ENCODE measurements around the gene FURIN.
"Not testable (repeated sequence)": the region's sequence is repeated elsewhere in the genome, so short reads cannot be mapped to it uniquely, and the experiment has no call there.

Gene FURIN

DNA sequence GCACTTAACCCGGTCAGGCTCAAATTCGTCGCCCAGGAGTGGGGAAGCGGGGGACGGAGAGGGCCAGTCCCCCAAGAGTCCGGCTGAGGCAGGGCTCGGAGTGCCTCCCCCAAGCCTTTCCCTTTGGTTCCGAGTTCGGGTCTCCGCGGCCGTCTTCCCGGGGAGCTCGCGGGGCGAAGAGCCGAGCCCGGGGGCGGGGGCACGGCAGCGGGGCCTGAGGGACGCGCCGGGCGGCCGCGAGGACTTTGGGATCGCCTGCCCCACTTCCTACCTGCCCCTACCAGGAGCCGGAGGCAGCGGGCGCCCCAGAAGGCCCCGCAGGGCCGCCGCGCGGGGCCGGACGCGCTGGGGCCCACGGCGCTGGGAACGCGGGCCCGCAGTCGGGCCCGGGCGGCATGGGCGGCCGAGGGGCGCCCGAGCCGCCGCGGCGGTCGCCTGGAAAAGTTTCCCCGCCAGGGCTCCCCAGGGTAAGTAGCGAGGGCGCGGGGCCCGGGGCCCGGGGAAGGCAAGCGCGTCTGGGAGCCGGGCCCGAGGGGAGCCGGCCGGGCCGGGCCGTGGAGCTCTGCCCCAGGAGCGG is 2.8 kb downstream of the FURIN start:
- H3K4me3 Mint-ChIP-seq, result peak overlapping the region; percentile 88
- no peaks in the 10 kb centered on the region for H3K9me3 Mint-ChIP-seq
- no peaks in the 10 kb centered on the region for H3K27me3 Mint-ChIP-seq
- ATAC-seq (no peak), DNase-seq (peak; percentile 48)
- H3K4me1 Mint-ChIP-seq, result peaks cover 57% of the 10 kb centered on the region
- H3K36me3 Mint-ChIP-seq (ENCODE audit: low read depth), result peaks cover 25% of the 10 kb centered on the region
- peak overlapping the region; percentile 91 for H3K27ac Mint-ChIP-seq

- H3K27ac Mint-ChIP-seq, result peak overlapping the region; percentile 94
- H3K36me3 Mint-ChIP-seq (ENCODE audit: low read depth), result peaks cover 32% of the 10 kb centered on the region
- no peaks in the 10 kb centered on the region for H3K9me3 Mint-ChIP-seq
- DNase-seq, result no peak
- H3K4me3 Mint-ChIP-seq, result peak overlapping the region; percentile 88
- H3K4me1 Mint-ChIP-seq, result peaks cover 57% of the 10 kb centered on the region
- no peaks in the 10 kb centered on the region for H3K27me3 Mint-ChIP-seq
- no peak for ATAC-seq
Measured at GRCh38 chr15:90871716-90872485, 3.5 kb downstream of the FURIN start.

DNA sequence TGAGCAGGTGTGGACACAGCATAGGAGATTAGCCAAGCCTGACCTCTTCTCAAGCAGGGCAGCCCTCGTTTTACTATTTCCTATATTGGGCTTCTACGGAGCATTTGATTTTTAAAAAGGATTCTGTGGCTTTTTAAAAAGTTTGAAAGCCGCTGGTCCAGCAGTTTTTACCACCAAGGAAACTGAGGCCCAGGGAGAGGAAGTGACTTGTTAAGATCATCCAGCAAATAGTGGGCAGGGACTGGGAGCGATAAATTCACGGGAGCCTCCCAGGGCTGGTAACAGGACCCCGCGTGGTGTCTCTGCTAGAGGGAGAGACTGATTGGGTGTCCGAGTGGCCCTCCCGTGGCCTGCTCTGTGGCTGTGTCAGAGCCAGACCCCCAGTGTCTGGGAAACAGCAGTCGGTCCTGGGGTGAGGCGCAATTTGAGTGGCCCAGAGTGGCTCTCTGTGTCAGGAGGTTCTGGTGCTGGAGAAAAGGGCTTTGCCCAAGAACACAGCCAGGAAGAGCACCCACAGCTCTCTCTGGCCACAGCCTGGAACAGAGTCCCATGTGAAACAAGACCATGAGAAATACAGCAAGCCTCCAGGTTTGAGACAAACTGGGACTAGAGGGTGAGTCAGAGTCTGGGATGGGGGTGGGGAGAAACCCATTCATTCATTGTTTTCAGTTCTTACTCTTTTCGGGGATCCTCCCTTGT is 4.2 kb downstream of the FURIN start:
- H3K27ac Mint-ChIP-seq, result peak overlapping the region; percentile 94
- peak; percentile 71 for DNase-seq
- peaks cover 39% of the 10 kb centered on the region for H3K36me3 Mint-ChIP-seq (ENCODE audit: low read depth)
- no peaks in the 10 kb centered on the region for H3K9me3 Mint-ChIP-seq
- peak overlapping the region; percentile 88 for H3K4me3 Mint-ChIP-seq
- ATAC-seq, result peak; percentile 68
- no peaks in the 10 kb centered on the region for H3K27me3 Mint-ChIP-seq
- peaks cover 54% of the 10 kb centered on the region for H3K4me1 Mint-ChIP-seq

GRCh38 chr15:90873488-90873997 is 5.2 kb downstream of the FURIN start:
- DNase-seq, result no peak
- H3K4me3 Mint-ChIP-seq, result peak overlapping the region; percentile 88
- H3K27ac Mint-ChIP-seq, result peak overlapping the region; percentile 94
- peaks cover 46% of the 10 kb centered on the region for H3K4me1 Mint-ChIP-seq
- peaks cover 48% of the 10 kb centered on the region for H3K36me3 Mint-ChIP-seq (ENCODE audit: low read depth)
- no peak for ATAC-seq
- H3K9me3 Mint-ChIP-seq, result no peaks in the 10 kb centered on the region
- no peaks in the 10 kb centered on the region for H3K27me3 Mint-ChIP-seq

DNA sequence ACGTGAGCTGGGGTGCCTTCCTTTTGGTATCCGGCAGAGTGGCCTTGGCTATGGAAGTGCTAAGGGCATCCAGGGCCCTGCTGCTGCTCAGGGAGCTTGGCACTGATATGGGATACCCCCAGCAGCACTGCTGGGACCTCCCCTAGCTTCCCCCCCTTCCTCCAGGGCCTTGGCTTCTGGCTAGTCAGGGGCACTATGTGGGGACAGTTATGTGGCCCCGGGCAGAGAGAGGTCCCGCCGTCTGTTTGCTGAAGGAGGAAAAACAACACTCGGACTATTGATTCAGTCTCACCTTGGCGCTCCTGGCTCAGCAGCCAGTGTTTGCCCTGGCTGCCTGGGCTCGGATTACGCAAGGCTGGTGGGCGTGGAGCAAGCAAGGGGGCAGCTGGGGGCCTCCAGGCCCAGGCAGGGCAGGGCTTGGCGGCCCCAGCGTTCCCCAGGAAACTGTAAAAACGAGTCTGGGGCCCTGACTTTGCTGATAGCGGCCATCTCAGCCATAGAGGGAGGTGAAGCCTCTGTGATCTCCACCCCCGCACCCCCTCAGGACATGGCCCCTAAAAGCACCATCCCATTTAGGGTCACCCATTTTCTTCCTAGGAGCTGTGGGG is 5.7 kb downstream of the FURIN start:
- no peaks in the 10 kb centered on the region for H3K9me3 Mint-ChIP-seq
- DNase-seq (no peak), ATAC-seq (no peak)
- peak overlapping the region; percentile 42 for H3K27ac Mint-ChIP-seq
- peak overlapping the region; percentile 88 for H3K4me3 Mint-ChIP-seq
- H3K27me3 Mint-ChIP-seq, result no peaks in the 10 kb centered on the region
- peaks cover 40% of the 10 kb centered on the region for H3K4me1 Mint-ChIP-seq
- peaks cover 51% of the 10 kb centered on the region for H3K36me3 Mint-ChIP-seq (ENCODE audit: low read depth)

GRCh38 chr15:90874986-90875385 is 6.6 kb downstream of the FURIN start:
- DNase-seq, H3K27me3 Mint-ChIP-seq, H3K4me3 Mint-ChIP-seq, H3K27ac Mint-ChIP-seq, H3K9me3 Mint-ChIP-seq, ATAC-seq: not testable (repeated sequence)
- peaks cover 32% of the 10 kb centered on the region for H3K4me1 Mint-ChIP-seq
- H3K36me3 Mint-ChIP-seq (ENCODE audit: low read depth), result peaks cover 58% of the 10 kb centered on the region

- no peak for ATAC-seq
- Mint-ChIP-seq H3K9me3 (no peaks in the 10 kb centered on the region), H3K27me3 (no peaks in the 10 kb centered on the region), H3K4me1 (peaks cover 26% of the 10 kb centered on the region), H3K27ac (no peak overlapping the region), H3K4me3 (no peak overlapping the region), H3K36me3 (ENCODE audit: low read depth) (peaks cover 58% of the 10 kb centered on the region)
- no peak for DNase-seq
Measured at GRCh38 chr15:90875549-90875981, 7.2 kb downstream of the FURIN start.

DNA sequence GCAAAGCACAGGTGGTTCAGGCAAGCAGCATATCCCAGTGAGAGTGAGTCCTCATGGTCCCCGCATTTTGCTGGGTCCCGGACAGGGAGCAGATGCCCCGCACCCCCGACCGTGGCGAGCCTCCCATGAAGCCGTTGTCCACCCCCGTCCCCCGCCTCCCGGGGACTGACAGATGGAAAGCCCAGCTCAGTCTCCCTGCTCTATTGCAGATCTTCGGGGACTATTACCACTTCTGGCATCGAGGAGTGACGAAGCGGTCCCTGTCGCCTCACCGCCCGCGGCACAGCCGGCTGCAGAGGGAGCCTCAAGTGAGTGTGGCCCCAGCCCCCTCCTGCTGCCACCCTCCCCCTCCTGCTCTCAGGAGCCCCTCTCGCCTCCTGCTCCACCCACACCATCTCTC is 7.7 kb downstream of the FURIN start:
- Mint-ChIP-seq H3K4me3 (no peak overlapping the region), H3K9me3 (no peaks in the 10 kb centered on the region), H3K27ac (peak overlapping the region; percentile 65), H3K27me3 (no peaks in the 10 kb centered on the region), H3K36me3 (ENCODE audit: low read depth) (peaks cover 55% of the 10 kb centered on the region), H3K4me1 (peaks cover 22% of the 10 kb centered on the region)
- ATAC-seq (no peak), DNase-seq (no peak)

GRCh38 chr15:90876512-90877170 is 8.3 kb downstream of the FURIN start:
- Mint-ChIP-seq H3K4me3 (no peak overlapping the region), H3K4me1 (peaks cover 22% of the 10 kb centered on the region), H3K36me3 (ENCODE audit: low read depth) (peaks cover 55% of the 10 kb centered on the region), H3K27ac (peak overlapping the region; percentile 65), H3K27me3 (no peaks in the 10 kb centered on the region), H3K9me3 (no peaks in the 10 kb centered on the region)
- no peak for DNase-seq
- no peak for ATAC-seq

DNA sequence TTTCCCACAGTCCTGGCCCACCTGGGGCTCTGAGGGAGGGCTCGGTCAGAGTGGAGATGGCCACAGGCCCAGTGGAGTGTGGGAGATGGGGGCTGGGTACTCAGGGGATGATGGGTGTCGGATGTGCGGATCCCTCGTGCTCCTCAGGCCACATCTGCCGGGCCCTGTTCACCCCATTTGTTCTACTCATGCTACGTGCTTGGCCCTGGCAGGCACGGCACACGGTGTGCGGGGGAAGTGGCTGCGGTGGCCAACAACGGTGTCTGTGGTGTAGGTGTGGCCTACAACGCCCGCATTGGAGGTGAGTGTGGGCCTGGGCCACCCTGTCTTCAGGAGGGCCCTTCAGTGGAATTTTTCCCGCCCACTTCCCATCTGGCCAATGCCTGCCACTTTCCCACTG is 8.9 kb downstream of the FURIN start:
- ATAC-seq, result no peak
- Mint-ChIP-seq H3K27me3 (no peaks in the 10 kb centered on the region), H3K36me3 (ENCODE audit: low read depth) (peaks cover 53% of the 10 kb centered on the region), H3K4me3 (no peak overlapping the region), H3K4me1 (peaks cover 21% of the 10 kb centered on the region), H3K9me3 (no peaks in the 10 kb centered on the region), H3K27ac (no peak overlapping the region)
- no peak for DNase-seq

GRCh38 chr15:90877996-90878395 is 9.6 kb downstream of the FURIN start:
- Mint-ChIP-seq H3K9me3 (no peaks in the 10 kb centered on the region), H3K4me3 (no peak overlapping the region), H3K36me3 (ENCODE audit: low read depth) (peaks cover 47% of the 10 kb centered on the region), H3K27me3 (no peaks in the 10 kb centered on the region), H3K27ac (no peak overlapping the region), H3K4me1 (peaks cover 15% of the 10 kb centered on the region)
- no peak for DNase-seq
- ATAC-seq, result no peak

DNA sequence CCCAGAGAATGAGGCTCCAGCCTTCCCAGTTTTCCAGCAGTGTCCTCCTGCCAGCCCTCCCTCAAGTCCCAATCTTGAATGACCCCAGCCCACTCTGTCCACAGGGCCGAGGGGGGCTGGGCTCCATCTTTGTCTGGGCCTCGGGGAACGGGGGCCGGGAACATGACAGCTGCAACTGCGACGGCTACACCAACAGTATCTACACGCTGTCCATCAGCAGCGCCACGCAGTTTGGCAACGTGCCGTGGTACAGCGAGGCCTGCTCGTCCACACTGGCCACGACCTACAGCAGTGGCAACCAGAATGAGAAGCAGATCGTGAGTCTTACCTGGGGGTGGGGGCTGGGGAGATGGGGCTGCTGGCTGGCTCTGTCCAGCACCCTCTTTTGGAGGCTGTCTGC is 10.3 kb downstream of the FURIN start:
- Mint-ChIP-seq H3K36me3 (ENCODE audit: low read depth) (peaks cover 43% of the 10 kb centered on the region), H3K27ac (no peak overlapping the region), H3K9me3 (no peaks in the 10 kb centered on the region), H3K4me3 (no peak overlapping the region), H3K27me3 (no peaks in the 10 kb centered on the region), H3K4me1 (peaks cover 15% of the 10 kb centered on the region)
- DNase-seq, result no peak
- ATAC-seq, result no peak

GRCh38 chr15:90879730-90880366 is 11.5 kb downstream of the FURIN start:
- peaks cover 6% of the 10 kb centered on the region for H3K4me1 Mint-ChIP-seq
- ATAC-seq, result no peak

More at GRCh38 chr15:90879730-90880366, 11.5 kb downstream of the FURIN start:
- Mint-ChIP-seq H3K9me3 (no peaks in the 10 kb centered on the region), H3K36me3 (ENCODE audit: low read depth) (peaks cover 41% of the 10 kb centered on the region), H3K27ac (no peak overlapping the region), H3K4me3 (no peak overlapping the region), H3K27me3 (peaks cover 1% of the 10 kb centered on the region)
- no peak for DNase-seq

Measured in activated naive CD8-positive, alpha-beta T cell treated with anti-CD3 and anti-CD28 coated beads, Interleukin-2, amount 50 U/mL, for 24 hours (primary cell).